Activated CD4-positive, alpha-beta memory T cell treated with anti-CD3 and anti-CD28 coated beads, Interleukin-2, amount 10 ng/mL, durations not matched to agents 7 days and 5 days (primary cell): ENCODE measurements around the gene TEX44. TPM values are rescaled to one million over a fixed set of nuclear protein-coding genes. Genes with fewer than 3 reads are reported as not detected.

Experiments used
- total RNA-seq, 2 experiments: library from RNA; stranded (reverse); gene quantifications; one replicate each; pipeline ENCODE4 v1.2.3, GENCODE V29; 2021

Gene TEX44
- total RNA-seq, 2 experiments from 2014 or later, result not detected

Other genes starting within 250 kb of the TEX44 start
- gene B3GNT7, start 197.2 kb upstream of the TEX44 start, total RNA-seq, result under 1 TPM in 1 of 2 experiments, not detected in 1; 0.15 TPM
- 100 to 1,000 TPM; 454 to 476 TPM for gene NCL, start 128.4 kb upstream of the TEX44 start, total RNA-seq
- gene NMUR1, start 62.4 kb upstream of the TEX44 start, total RNA-seq, result 1 to 10 TPM; 3.4 to 3.9 TPM
- gene PTMA, start 115.7 kb downstream of the TEX44 start, total RNA-seq, result 1,000 to 10,000 TPM; 1,300 to 1,326 TPM
- gene PDE6D, start 188.4 kb downstream of the TEX44 start, total RNA-seq, result 10 to 100 TPM; 36.7 to 37.7 TPM
- gene COPS7B, start 193.6 kb downstream of the TEX44 start, total RNA-seq, result 10 to 100 TPM; 35.1 to 38.4 TPM